Prostate gland (tissue), 2 donors: ENCODE data around the gene C10orf62. TPM values are rescaled to one million over a fixed set of nuclear protein-coding genes. Genes with fewer than 3 reads are reported as not detected.

ENCODE experiments used
- DNase-seq: peaks from one replicate; pipeline ENCODE4 v3.0.0-alpha.2; 2019; ENCODE audit warnings: low spot score
- H3K27ac ChIP-seq, 2 donors: fragments of 200-600 bp; sonication (generic); 2 replicates each; pipeline ENCODE4 v1.5.1; 2017 to 2019
- H3K27me3 ChIP-seq: fragments of 200-600 bp; sonication (generic); replicated peaks from 2 replicates; pipeline ENCODE4 v1.5.1; 2019; ENCODE audit not compliant: insufficient read depth
- H3K36me3 ChIP-seq, 2 donors: fragments of 200-600 bp; sonication (generic); 1 replicate in 1 of 2; 2 replicates in 1 of 2; pipeline versions ENCODE4 v1.5.1 to v1.8.1; 2017 to 2019
- H3K4me1 ChIP-seq: fragments of 200-600 bp; sonication (generic); replicated peaks from 2 replicates; pipeline ENCODE4 v1.5.1; 2019
- H3K4me3 ChIP-seq, 2 donors: fragments of 200-600 bp; sonication (generic); 2 replicates each; pipeline ENCODE4 v1.5.1; 2017 to 2019
- H3K9me3 ChIP-seq: fragments of 200-600 bp; sonication (generic); 2 replicates; pipeline ENCODE4 v1.5.1; 2017
- POLR2A ChIP-seq: fragments of 450-650 bp; IDR thresholded peaks from one replicate; pipeline ENCODE4 v1.6.1; 2016; ENCODE audit warnings: antibody characterized with exemption, mild to moderate bottlenecking
- POLR2AphosphoS5 ChIP-seq: sonication (generic); formaldehyde crosslinking; IDR thresholded peaks from one replicate; pipeline ENCODE4 v1.6.1; 2017; ENCODE audit warnings: antibody characterized with exemption
- WGBS: methylation state at CpG from one replicate; pipeline ENCODE4 v1.1.5; 2018; 5-methylcytosine and 5-hydroxymethylcytosine counted together
- intact Hi-C: fragments of 100-400 bp; cut with DNase I; formaldehyde crosslinking; loops from one replicate; pipeline ENCODE4 v1.14.2; 2022
- total RNA-seq, 2 donors: library from RNA; depleted of rRNA; stranded (reverse); fragments of >200 nt; gene quantifications; one replicate each; pipeline ENCODE4 v1.1.0, GENCODE V29; 2016
- TF ChIP-seq, protein P1 (sequence below), 4 experiments: fragments of 200-600 bp in 2 of 4; fragments of 450-650 bp in 2 of 4; sonication (generic) in 2 of 4; IDR thresholded peaks; 1 replicate in 3 of 4; 2 replicates in 1 of 4; pipeline ENCODE4 v1.5.1; 2016 to 2019; ENCODE audit warnings: antibody characterized with exemption in 4 of 4, mild to moderate bottlenecking in 2 of 4, moderate library complexity in 2 of 4

Gene C10orf62
- total RNA-seq, 2 donors from 2014 or later = 14.0 TPM; not detected in 1

DNA sequence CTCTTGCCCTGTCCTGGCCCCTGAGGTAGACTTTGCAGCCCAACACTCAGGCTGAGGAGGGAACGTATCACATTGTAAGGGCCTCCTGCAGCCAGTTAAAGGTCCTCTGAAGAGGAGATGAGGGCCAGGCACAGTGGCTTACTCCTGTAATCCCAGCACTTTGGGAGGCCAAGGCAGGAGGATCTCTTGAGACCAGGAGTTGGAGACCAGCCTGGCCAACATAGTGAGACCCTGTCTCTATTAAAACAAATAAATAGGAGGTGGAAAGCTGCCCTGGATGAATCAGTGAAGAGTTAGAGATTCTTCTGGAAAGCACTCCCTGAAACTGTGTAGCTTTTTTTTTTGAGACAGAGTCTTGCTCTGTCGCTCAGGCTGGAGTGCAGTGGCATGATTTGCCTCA, 2.3 kb upstream of the C10orf62 start:
- H3K4me1 ChIP-seq = no peaks in the 10 kb centered on the region
- no peak overlapping the region for H3K4me3 ChIP-seq
- no peaks in the 10 kb centered on the region for H3K27me3 ChIP-seq
- WGBS = 91% methylated on average over 2 of the region's 2 CpGs
- H3K36me3 ChIP-seq = no peaks in the 10 kb centered on the region
- intact Hi-C loops = no loop called here
- no peak overlapping the region for H3K27ac ChIP-seq
- DNase-seq = no peak
- TF ChIP-seq POLR2AphosphoS5 (no peak), POLR2A (no peak)
- TF ChIP-seq, protein P1, sequence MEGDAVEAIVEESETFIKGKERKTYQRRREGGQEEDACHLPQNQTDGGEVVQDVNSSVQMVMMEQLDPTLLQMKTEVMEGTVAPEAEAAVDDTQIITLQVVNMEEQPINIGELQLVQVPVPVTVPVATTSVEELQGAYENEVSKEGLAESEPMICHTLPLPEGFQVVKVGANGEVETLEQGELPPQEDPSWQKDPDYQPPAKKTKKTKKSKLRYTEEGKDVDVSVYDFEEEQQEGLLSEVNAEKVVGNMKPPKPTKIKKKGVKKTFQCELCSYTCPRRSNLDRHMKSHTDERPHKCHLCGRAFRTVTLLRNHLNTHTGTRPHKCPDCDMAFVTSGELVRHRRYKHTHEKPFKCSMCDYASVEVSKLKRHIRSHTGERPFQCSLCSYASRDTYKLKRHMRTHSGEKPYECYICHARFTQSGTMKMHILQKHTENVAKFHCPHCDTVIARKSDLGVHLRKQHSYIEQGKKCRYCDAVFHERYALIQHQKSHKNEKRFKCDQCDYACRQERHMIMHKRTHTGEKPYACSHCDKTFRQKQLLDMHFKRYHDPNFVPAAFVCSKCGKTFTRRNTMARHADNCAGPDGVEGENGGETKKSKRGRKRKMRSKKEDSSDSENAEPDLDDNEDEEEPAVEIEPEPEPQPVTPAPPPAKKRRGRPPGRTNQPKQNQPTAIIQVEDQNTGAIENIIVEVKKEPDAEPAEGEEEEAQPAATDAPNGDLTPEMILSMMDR (IDR thresholded peaks at IDR 0.05) = no peak
- H3K9me3 ChIP-seq = no peaks in the 10 kb centered on the region

DNA sequence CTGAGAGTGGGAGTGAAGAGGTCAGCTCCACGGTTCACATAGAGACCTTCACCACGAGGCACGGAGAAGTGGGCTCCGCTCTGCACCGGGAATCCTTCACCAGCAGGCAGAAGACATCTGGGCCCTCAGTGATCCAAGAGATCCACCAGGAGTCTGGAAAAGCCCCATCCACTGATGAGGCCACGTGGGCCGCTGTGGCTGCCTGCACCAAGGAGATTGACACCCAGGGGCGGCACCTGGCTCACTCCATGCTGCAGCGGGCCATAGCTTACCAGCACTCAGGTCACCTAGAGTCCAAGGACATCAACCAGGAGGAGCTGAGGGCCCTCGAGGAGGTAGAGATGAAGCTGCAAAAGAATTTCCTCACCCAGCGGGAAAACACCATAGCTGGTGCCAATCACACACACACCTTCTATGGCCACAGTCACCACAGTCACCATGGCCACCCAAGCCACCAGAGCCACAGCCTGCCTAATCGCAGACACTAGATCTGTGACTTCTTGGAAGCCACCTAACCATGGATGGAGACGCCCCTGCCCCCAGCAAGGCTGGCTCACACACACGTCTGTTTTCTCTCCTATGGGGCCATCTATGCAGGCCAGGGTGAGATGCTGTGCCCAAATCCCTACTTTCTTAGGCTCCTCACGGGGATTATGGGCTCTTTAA, 694 bp downstream of the C10orf62 start:
- Histone ChIP-seq H3K4me3 (no peak overlapping the region), H3K27ac (no peak overlapping the region), H3K27me3 (no peaks in the 10 kb centered on the region), H3K4me1 (no peaks in the 10 kb centered on the region), H3K9me3 (no peaks in the 10 kb centered on the region), H3K36me3 (no peaks in the 10 kb centered on the region)
- 92% methylated on average over 15 of the region's 15 CpGs for WGBS
- intact Hi-C loops = no loop called here
- TF ChIP-seq POLR2A = no peak
- TF ChIP-seq POLR2AphosphoS5 = no peak
- TF ChIP-seq, protein P1 (IDR thresholded peaks at IDR 0.05) = no peak
- DNase-seq = no peak

DNA sequence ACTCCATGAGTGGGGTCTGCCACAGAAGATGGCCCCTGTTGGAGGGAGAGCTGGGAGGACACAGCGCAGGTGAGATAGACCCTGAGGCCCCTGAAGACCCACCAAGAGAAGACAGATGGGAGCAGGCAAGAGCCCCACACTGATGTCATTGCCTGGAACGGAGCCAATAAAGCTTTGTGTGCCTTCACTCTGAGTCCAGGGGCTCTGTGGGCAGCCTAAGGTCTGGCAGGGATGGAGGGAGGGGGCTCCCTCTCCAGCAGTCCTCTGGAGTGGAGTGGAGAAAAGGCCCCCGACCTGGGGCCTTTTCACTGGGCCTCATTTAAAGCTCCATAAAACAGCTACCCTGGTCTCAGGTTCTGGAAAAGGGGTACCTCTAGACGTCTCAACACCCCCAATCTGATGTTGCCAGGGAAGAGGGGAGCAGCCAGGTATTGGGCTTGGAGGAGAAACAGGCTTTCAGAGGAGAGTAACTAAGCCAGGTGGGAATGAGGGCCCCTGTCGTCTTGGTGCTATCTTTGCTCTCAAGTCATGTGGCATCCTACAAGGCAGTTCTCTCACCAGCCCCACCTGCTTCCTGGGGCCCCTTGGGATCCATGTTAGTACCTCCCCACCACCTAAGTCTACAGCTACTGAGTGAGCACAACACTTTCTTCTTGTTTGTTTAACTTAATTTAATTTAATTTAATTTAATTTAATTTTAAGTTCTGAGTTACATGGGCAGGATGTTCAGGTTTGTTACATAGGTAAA, 1.4 kb downstream of the C10orf62 start:
- TF ChIP-seq, protein P1 (IDR thresholded peaks at IDR 0.05) = no peak
- TF ChIP-seq POLR2A = no peak
- TF ChIP-seq POLR2AphosphoS5 = no peak
- Histone ChIP-seq H3K36me3 (no peaks in the 10 kb centered on the region), H3K9me3 (no peaks in the 10 kb centered on the region), H3K4me3 (no peak overlapping the region), H3K4me1 (no peaks in the 10 kb centered on the region), H3K27ac (no peak overlapping the region), H3K27me3 (no peaks in the 10 kb centered on the region)
- 59% methylated on average over 5 of the region's 5 CpGs for WGBS
- intact Hi-C loops = no loop called here
- DNase-seq = no peak

DNA sequence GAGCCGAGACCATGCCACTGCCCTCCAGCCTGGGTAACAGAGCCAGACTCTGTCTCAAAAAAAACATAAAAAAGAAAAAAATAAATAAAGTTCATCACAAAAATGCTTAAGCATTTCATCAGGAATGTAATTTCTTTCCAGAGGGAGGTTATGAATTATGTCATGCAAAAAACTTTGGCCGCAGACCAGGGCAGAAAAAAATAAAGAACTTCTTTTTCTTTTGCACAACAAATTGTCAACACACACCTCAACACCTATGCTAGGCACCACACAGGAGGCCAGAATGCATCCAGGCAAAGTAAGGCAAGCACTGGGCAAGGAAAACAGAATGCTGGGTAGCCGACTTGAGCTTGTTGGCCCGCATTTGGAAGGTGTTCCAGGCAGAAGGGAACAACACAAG, 3.9 kb downstream of the C10orf62 start:
- 65% methylated on average over 4 of the region's 4 CpGs for WGBS
- Histone ChIP-seq H3K27ac (no peak overlapping the region), H3K27me3 (no peaks in the 10 kb centered on the region), H3K4me3 (no peak overlapping the region), H3K9me3 (no peaks in the 10 kb centered on the region), H3K36me3 (no peaks in the 10 kb centered on the region), H3K4me1 (no peaks in the 10 kb centered on the region)
- intact Hi-C loops = no loop called here
- no peak for DNase-seq
- TF ChIP-seq POLR2A (no peak), POLR2AphosphoS5 (no peak)
- TF ChIP-seq, protein P1 (IDR thresholded peaks at IDR 0.05) = no peak
